Skeletal muscle cell (primary cell): ENCODE data around the gene OR5AC2.

Experiments used
- DNase-seq: peaks from one replicate; pipeline ENCODE4 v3.0.0-alpha.2; 2010; ENCODE audit warnings: low read depth
- H3K4me3 ChIP-seq: 2 replicates; pipeline ENCODE4 v1.5.1; 2011; ENCODE audit warnings: low read depth, mild to moderate bottlenecking, control low read depth, low read length, moderate library complexity

Gene OR5AC2

DNA sequence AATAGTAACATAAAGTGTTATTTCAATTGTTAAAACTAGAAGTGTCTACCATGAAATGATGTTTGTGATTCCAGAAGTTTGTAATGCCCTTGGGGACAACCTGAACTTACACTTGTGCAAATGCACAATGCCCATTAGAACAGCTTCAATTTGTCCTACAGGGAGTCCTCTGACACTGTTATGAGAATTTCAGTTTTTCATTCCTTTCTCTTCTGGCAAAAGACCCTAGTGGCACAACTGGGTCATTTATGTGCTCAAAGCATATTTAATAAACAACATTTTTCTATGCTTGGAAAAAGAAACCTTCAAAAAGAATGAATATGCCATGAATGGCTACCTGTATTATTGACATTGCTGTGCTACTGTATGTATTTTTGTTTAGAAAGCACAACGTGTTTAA lies 43.4 kb downstream of the OR5AC2 start, which contains the start of gene OR5H1:
TSS of gene OR5H1 (plus strand) at position 301 of the 400 bp plus-strand sequence. CDS start 1,977 bp downstream, outside the sequence.
- no peak within 1 kb of the TSS for H3K4me3 ChIP-seq
- DNase-seq, result no peak

DNA sequence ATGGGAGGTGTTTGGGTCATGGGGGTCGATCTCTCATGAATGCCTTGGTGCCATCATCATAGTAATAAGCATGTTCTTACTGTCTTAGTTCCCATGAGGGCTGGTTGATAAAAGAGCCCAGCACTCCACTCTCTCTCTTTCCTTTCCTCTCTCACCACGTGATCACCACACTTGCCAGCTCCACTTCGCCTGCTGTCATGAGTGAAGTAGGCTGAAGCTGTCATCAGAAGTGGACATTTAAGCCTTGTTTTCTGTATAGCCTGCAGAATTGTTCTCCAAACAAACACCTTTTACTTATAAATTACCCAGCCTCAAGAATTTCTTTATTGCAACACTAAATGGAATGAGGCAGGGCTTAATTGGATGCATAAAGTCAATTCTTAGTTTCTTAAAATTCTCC lies 49.7 kb downstream of the OR5AC2 start:
- no peak overlapping the region for H3K4me3 ChIP-seq
- DNase-seq, result no peak
